Right lobe of liver (tissue), 4 donors: ENCODE measurements around the gene LRMDA.

Source experiments
- POLR2A ChIP-seq: fragments of 450-650 bp; IDR thresholded peaks from one replicate; pipeline ENCODE4 v1.6.1; 2017; ENCODE audit warnings: antibody characterized with exemption, mild to moderate bottlenecking
- TF ChIP-seq, protein P1 (sequence below), 4 donors: fragments of 200-600 bp in 3 of 4; fragments of 450-650 bp in 1 of 4; IDR thresholded peaks; one replicate each; pipeline versions ENCODE4 v1.5.1 to v1.8.0; 2016 to 2022; ENCODE audit warnings: antibody characterized with exemption in 4 of 4, mild to moderate bottlenecking in 2 of 4
- donor health status: DM: no; HTN: no; CAD: no.
- donor health status: DM: no; HTN: no; CAD: no.
- donor health status: DM: no; HTN: yes; CAD: no.

DNA sequence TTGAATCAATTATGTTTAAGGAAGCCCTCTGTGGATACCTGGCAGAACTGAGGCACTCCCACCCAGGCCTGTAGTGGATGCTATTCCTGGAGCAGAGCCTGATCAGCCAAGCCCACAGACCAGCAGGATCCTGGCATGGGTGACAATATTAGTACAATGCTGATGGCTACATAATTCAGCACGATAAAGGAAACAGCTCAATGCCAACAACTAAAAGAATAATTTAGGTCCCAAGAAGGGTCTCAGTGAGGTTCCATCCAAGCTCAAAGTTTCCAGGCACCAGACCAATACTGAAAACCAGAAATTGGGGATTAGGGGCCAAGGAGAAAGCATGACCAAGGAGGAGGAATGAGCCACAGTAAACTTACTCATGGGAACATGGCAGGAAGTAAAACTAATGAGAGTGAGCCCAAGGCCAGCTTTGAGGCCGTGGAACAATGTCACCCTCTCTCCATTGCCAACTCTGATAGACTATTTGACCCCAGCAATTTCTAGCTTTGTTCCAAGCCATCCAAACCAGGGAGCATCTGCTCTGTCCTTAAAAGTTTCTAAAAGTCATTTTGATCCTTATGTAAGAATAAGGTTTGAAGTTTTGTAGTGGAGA, 1123.7 kb downstream of the LRMDA start:
- TF ChIP-seq, protein P1, sequence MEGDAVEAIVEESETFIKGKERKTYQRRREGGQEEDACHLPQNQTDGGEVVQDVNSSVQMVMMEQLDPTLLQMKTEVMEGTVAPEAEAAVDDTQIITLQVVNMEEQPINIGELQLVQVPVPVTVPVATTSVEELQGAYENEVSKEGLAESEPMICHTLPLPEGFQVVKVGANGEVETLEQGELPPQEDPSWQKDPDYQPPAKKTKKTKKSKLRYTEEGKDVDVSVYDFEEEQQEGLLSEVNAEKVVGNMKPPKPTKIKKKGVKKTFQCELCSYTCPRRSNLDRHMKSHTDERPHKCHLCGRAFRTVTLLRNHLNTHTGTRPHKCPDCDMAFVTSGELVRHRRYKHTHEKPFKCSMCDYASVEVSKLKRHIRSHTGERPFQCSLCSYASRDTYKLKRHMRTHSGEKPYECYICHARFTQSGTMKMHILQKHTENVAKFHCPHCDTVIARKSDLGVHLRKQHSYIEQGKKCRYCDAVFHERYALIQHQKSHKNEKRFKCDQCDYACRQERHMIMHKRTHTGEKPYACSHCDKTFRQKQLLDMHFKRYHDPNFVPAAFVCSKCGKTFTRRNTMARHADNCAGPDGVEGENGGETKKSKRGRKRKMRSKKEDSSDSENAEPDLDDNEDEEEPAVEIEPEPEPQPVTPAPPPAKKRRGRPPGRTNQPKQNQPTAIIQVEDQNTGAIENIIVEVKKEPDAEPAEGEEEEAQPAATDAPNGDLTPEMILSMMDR (IDR thresholded peaks at IDR 0.05): no peak
- no peak for TF ChIP-seq POLR2A
